Glomerular endothelial cell (primary cell): ENCODE data around the gene RPS27L. TPM values are rescaled to one million over a fixed set of nuclear protein-coding genes. Genes with fewer than 3 reads are reported as not detected.
A peak's percentile ranks its signal among the peaks of the same experiment; 100 is the strongest.
"Not testable (repeated sequence)": the region's sequence is repeated elsewhere in the genome, so short reads cannot be mapped to it uniquely, and the experiment has no call there.

Source experiments
- DNase-seq: peaks from one replicate; pipeline ENCODE4 v3.0.0-alpha.2; 2011; ENCODE audit warnings: low read depth, low spot score; ENCODE audit errors: extremely low read depth
- total RNA-seq: library from RNA; depleted of rRNA; stranded (reverse); fragments of >200 nt; gene quantifications from 2 replicates; pipeline ENCODE4 v1.2.3, GENCODE V29; 2015

The RPS27L gene
- total RNA-seq, 1 donor from 2014 or later: 264 TPM

DNA sequence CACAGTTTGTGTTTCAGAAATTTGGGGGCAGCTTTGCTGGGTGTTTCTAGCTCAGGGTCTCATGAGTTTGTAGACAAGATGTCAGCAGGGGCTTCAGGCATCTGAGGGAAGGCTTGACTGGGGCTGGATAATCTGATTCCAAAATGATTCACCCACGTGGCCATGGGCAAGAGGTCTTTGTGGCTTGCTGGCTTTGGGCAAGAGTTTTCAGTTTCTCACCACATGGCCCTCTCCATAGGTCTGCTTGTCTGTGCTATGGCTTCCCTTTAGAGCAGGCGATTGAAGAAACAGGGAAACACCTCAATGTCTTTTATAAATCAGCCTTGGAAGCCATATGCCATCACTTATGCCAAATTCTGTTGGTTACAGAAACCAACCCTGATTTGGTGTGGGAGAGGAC lies 11.9 kb downstream of the RPS27L start:
- DNase-seq: no peak

DNA sequence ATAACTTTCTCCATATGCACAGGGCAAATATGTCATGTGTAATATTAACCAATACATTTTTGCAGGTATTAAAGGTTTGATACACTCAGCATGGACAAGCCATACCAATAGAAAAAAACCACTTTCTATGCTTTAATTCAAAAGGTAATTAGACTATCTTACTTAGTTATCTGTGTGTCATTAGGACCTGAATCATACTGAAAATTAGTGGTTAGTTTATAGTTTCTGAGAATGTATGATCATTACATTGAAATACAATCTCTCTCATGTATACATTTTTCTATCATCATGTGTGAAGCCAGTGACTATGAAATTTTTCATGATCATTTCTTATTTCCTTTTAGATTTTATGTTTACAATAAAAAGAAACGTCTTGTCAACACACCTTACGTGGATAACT lies 16.3 kb downstream of the RPS27L start:
- no peak for DNase-seq

DNA sequence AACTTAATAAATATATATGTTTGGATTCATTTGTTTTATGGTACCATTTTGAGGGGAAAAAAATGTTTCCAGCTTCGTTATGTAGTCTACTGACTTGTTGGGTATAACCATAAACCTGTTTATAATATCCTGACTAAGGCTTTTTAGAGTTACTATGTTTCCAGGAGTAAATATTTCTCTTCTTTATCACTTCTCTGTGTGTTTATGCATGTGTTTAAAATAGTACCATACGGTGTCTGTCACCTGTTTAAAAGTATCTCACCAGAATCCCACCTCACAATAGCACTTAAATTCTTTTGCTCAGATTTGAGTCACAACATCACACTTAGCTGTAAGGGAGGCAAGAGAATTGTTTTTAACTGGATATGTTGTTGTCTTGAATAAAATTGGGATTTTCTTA lies 20.5 kb downstream of the RPS27L start:
- DNase-seq: no peak

DNA sequence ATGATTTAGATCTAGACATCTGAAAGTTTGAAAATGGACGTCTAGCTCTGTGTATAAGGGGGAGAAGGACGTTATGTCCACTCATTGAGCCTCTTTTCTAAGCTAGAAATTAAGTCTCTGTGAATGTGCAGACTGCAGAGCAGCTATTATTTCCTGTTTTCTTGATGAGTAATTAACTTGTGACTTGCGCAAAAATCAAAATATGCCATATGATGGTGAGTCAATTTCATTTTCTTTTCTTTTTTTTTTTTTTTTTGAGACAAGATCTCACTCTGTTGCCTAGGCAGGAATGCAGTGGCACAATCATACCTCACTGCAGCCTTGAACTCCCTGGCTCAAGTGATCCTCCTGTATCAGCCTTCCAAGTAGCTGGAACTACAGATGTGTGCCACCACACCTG lies 21.5 kb downstream of the RPS27L start:
- DNase-seq: peak; percentile 86

DNA sequence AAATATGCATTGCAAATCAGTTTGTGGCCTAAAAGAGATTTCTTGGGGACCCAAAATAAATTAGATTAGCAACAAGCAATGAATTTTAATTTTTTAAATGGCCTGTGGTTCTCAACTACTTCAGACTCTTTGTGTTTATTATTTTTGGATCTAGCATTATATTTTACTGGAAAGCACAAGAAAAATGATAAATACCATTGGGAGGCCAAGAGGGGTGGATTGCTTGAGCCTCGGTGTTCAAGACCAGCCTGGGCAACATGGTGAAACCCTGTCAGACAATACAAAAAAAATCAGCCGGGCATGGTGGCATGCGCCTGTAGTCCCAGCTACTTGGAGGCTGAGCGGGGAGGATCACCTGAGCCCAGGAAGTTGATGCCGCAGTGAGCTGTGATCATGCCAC lies 22.0 kb downstream of the RPS27L start:
- DNase-seq: no peak

DNA sequence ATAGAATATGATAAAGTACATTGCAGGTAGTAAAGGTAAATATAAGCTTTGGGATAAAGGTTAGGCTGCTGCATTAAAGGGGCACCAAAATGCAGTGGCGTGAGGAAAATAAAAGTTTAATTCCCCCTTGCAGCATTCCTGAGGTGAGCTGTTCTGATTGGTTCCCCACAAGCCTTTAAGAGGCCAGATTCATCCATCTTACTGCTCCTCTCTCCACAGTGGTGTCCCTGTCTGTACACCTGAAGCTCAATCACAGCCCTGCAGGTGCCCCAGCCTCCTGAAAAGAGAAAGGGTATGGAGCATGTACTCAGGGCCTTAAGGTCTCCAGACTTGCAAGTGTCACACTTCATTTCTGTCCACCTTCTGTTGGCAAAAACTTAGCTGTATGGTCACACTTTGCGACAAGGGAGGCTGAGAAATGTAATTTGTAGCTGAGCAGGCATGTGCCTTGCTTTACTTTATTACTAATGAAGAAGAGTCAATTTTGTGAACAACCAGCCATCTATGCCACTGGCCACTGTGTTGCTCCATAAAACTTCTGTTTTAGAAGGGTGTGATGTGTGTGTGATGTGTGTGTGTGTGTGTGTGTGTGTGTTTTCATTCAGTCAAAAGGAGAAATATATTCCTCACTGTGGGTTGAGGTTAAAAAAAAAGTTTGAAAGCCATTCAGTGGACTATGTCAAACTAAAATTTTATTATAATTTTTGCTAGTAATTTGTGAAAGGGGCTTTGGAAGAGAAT lies 22.9 kb downstream of the RPS27L start:
- no peak for DNase-seq

DNA sequence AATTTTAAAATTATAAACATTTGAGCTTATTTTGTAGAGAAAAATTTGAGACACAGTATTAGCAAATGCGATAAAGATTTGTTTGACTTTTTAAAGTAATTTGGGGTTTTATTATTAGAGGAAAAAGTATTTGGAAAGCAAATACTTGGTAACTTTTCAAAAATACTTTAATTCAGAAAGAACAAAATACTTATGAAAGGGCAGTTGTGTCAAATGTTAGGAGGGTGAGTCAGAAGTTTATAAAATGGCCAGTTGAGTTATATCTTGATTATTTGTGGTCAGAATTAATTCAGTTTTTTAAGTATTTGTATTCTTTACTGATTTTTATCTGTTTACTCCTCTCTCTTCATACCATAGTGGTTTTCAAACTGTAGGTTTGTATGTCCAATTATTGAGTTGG lies 23.5 kb downstream of the RPS27L start:
- no peak for DNase-seq

DNA sequence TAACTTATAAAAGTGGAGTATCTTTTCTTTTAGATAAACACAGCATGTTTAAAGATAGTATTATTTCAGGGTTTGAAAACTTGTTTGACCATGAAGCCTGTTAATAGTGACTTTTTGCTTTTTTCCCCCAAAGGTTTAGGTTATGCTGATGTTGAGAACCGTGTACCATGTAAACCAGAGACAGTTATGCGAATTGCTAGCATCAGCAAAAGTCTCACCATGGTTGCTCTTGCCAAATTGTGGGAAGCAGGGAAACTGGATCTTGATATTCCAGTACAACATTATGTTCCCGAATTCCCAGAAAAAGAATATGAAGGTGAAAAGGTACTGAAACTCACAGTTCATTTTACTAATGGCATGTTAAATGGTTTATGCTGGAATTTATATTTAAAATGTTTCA lies 30.6 kb downstream of the RPS27L start:
- no peak for DNase-seq

DNA sequence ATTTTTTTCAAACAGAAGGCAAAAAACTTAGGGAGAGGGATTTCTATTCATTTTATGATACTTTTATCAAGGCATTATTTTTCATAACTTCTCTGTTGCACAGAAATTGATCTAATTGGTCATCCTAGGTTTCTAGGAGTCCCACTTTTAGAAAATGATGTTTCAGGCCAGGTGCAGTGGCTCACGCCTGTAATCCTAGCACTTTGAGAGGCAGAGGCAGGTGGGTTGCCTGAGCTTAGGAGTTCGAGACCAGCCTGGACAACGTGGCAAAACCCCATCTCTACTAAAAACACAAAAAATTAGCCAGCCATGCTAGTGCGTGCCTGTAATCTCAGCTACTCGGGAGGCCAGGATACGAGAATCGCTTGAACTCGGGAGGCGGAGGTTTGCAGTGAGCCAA lies 32.8 kb downstream of the RPS27L start:
- no peak for DNase-seq

DNA sequence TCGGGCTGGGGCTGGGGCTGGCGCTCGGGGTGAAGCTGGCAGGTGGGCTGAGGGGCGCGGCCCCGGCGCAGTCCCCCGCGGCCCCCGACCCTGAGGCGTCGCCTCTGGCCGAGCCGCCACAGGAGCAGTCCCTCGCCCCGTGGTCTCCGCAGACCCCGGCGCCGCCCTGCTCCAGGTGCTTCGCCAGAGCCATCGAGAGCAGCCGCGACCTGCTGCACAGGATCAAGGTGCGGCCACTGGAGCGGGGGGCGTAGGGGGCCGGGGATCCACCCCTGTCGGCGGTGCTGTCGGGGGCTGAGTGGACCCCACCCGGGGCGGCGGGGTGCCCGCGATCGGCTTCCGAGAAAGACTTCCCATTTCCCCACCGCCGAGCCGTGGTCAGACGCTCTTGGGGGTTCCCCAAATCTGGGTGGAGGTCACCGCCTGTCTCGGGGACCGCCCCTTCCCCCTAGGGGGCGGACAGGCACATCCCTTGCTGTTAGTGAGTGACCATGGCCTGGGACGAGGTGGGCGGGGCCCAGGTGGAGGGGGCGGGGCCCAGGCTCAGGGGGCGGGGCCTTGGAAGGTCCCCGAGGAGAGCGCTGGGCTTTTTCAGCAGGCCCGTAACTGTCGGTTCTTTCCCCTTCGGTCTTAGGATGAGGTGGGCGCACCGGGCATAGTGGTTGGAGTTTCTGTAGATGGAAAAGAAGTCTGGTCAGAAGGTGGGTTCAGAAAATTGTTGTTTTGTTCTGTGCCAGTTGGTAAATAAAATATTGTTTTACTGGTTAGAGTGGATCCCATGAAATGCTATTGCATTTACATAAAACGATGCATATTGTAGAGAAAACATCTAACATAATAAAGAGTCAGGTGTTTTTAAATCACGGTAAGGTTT lies 35.0 kb downstream of the RPS27L start:
- no peak for DNase-seq

DNA sequence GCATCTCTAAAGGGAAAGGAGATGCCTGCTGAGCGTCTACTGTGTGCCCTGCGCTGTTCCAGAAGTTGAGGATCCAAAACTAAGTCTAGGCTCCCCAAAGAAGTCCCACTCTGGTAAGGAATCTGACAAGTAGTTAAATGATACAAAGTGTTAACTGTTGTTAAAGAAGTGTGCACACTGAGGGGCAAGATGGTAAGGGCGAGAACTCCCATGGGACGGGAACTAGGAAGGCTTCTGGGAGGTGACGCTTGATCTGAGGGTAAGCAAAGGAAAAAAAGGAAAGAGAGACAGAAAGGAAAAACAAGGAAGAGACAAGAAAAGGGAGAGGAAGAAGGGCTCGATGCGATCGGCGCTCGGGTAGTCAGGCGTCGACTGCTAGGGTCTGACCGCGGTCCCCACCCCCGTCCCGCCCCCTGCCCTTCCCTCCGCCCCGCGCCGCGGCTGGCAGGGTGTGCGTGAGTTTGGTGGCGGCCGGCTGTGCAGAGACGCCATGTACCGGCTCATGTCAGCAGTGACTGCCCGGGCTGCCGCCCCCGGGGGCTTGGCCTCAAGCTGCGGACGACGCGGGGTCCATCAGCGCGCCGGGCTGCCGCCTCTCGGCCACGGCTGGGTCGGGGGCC lies 35.8 kb downstream of the RPS27L start, which contains the start of gene LACTB:
Gene LACTB (plus strand): TSS at position 480 of the 620 bp plus-strand sequence. CDS start 11 bp downstream, at position 491.
- no peak for DNase-seq

DNA sequence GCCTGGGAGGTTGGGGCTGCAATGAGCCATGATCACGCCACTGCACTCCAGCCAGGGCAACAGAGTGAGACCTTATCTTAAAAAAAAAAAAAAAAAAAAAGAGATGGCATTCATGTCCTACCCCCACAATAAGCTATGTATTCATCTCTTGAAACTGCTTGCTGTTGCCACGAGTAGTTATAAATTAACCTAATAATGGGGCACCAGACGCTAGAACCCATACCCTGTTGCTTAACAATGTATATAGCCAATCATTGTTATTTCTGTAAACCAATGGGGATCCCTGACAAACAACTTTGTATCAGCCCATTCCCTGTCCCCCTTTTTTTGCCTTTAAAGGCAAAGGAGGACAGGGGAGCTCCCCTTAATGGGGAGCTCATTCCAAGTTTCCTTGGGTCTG lies 38.4 kb downstream of the RPS27L start:
- no peak for DNase-seq

DNA sequence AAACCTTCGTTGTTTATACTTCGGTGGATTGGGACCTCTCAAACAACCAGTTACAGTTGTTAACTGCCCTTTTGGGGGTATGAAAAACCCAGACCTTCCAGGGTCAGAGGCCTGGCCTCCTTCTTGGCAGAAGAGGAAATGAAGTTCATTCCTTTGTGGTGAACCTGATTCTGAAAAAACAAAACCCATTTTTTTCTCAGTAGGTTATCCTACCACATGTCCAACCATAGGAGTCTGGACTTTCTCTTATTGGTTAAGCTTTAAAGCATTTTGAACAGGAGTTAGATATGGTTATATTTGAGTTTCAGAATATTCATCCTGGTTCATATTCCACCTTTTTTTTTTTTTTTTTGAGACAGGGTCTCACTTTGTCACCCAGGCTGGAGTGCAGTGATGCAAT lies 42.8 kb downstream of the RPS27L start:
- no peak for DNase-seq

DNA sequence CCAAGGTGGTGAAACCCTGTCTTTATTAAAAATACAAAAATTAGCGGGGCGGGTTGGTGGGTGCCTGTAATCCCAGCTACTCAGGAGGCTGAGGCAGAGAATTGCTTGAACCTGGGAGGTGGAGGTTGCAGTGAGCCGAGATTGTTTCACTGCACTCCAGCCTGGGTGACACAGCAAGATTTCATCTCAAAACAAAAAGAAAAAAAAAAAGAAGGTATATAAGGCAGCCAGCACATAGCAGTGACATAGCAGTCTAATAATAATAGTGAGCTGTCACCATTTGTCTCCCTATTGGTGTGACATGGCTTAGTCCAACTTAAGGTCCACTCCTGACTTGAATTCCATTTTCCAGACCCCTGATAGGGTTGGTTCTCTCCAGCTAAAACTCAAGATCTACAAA lies 44.4 kb downstream of the RPS27L start:
- no peak for DNase-seq

DNA sequence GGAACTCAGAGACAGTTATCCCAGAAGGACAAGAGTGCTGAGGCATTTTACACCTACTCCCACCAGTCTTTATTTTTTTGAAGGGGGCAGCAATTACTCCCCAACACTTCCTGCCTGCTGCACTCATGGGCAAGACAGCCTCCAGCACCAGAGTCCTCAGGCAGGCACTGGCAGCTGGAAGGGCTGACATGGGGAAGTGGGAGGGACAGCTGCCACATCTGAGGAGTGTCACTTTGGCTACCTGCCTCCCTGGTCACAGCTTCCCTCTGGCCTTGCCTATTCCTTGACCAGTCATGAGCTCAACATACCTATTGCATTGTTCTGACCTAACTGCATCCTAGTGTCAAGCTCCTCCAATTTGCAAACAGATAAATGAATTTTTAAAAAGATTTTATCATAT lies 45.8 kb downstream of the RPS27L start:
- DNase-seq: no peak

DNA sequence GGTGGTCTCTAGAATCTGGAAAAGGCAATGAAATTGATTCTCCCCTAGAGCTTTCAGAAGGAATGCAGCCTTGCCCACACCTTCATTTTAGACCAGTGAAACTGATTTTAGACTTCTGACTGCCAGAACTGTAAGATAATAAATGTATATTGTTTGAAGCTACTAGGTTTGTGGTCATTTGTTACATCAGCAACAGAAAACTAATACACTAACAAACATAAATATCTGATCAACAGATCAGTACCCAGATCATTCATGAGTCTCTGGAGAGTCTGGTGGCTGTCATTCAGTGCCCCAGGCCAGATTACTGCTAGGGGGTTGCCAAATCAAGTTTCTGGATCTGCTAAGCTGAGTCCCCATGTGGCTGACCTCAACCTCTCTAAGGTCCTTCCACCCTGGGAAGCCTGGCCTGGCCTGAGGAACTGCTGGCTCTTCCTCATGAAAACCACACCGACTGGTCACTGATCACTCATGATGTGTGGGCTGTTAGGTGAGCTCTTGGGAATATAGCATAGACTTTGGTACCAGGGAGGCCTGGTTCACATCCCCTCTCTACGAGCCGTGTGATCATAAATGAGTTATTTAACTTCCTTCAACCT lies 46.8 kb downstream of the RPS27L start:
- no peak for DNase-seq

DNA sequence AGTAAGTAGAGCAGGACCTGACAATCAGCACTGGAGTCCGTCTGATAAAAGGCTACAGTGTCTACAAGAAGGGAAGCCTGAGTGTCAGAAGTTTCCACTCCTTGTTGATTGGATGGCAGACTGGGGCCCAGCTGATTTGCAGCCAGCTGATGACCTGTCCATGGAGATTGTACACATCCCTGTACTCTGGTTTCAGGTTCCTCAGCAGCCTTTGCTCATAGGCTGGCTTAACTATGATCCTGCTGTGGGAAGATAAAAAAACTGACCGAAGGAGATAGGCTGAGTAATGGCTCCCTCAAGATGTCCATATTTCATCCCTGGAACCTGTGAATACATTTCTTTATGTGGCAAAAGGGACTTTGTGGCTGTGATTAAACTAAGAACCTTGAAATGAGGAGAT lies 47.4 kb downstream of the RPS27L start:
- DNase-seq: no peak

DNA sequence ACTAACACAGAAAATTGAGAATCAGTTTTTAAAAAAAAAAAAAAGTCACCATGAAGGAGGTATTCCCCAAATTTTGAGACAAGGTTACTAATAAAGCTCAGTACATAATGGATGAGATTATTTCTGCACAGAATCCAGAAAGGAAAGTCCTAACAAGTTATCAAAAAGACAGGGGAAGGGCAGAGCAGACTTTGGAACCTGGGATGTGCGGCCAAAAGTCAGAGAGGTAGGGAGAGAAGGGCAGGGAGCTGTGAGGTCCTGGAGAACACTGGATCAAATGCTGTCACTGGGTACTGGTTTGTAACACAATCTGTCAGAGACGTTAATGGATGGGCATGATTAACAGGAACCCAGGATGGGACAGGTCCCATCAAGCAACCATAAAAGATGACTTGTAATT lies 47.8 kb downstream of the RPS27L start:
- DNase-seq: no peak

DNA sequence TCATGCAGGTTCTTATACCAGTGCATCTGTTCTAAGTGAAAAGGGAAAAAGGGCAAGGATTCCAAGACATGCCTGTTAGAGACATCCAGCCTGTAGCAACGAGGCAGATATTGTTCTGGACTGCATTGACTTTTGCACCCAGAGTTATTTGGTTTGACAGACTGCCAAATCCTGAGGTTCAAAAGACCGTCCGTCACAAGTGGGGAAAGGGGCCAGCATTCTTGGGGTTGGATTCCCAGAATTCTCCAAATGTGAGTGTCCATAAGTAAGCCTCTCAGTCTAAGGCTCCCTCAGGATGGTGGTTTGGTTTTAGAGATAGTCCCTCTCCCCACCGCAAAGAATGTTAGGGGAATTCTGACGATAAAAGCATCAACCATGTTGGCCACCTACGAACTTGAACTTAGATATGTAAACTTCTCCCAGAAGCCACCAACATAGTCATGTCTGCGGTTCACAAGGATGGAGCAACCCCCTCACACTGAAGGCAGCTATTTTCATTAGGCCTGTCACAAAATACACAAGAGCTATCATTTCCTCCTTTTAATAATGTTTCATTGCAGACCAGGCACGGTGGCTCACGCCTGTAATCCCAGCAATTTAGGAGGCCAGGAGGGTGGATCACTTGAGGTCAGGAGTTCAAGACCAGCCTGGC lies 49.3 kb downstream of the RPS27L start:
- no peak for DNase-seq

DNA sequence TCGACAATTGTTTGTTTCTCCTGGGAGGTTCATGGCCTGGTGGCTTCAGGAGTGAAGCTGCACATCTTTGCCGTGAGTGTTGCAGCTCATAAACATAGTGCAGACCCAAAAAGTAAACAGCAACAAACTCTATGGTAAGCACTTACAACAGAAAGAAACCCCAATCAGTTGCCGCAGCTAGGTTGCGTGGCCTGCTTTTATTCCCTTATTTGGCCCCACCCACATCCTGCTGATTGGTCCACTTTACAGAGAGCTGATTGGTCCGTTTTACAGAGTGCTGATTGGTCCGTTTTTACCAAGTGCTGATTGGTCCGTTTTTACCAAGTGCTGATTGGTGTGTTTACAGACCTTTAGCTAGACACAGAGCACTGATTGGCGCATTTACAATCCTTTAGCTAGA lies 51.9 kb downstream of the RPS27L start:
- DNase-seq: not testable (repeated sequence)

DNA sequence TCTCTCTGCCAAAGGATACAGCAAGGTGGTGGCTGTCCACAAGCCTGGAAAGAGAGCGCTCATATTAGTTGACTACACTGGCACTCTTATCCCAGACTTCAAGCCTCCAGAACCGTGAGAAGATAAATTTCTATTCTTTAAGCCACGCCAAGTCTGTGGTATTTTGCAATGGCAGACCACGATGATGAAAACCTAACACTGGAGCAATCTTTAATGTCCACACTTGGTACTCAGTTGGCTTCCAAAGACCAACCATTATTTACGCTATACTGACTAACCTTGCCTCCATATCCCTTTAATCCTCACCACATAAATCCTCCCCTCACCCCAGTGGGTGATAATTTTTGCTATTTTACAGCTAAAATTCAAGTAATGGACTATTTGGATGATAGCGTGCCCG lies 52.5 kb downstream of the RPS27L start:
- no peak for DNase-seq
